K562 (cell line): Measurements from ENCODE around the gene PRR23B. TPM values are rescaled to one million over a fixed set of nuclear protein-coding genes. Genes with fewer than 3 reads are reported as not detected.

Experiments used
- ATAC-seq: fragments of 200-7000 bp; cut with Tn5 transposase; 3 replicates; pipeline ENCODE4 v1.9.1; 2020; ENCODE audit warnings: moderate library complexity
- BruUV-seq: library from RNA; stranded (reverse); fragments of 400-500 nt; replicated peaks from 2 replicates; lab custom pipeline; 2021; lab: Mats Ljungman, UMichigan
- CTCF ChIA-PET: fragments of 300-600 bp; formaldehyde crosslinking; extraction: SDS; loops from one replicate; lab custom pipeline; 2021; ENCODE audit warnings: low intra/inter-chr PET ratio; lab: Yijun Ruan, JAX
- POLR2A ChIA-PET: fragments of 300-600, 350-650 bp; sonication (Branson Sonifier 250); formaldehyde crosslinking; extraction: SDS; loops from one replicate; lab custom pipeline; 2021; ENCODE audit warnings: antibody characterized with exemption, inconsistent platforms; lab: Yijun Ruan, JAX
- DNase-seq, 4 experiments: peaks; one replicate each; pipeline versions ENCODE4 v3.0.0 to v3.0.0-alpha.2; 2011 to 2018; ENCODE audit warnings: low spot score in 3 of 4, mixed read lengths in 3 of 4; ENCODE audit errors: extremely low read depth in 1 of 4
- FAIRE-seq: peaks from 2 replicates; lab custom pipeline; 2011; peaks lifted over from hg19 to GRCh38; lab: Jason Lieb, UNC
- H2AFZ ChIP-seq: 2 replicates; pipeline ENCODE4 v1.6.0; 2011; ENCODE audit warnings: low read depth, low read length, control low read depth, inconsistent platforms
- H3K27ac ChIP-seq: fragments of 200-600 bp; 3 replicates; pipeline ENCODE4 v1.8.0; 2011; ENCODE audit warnings: low read depth, mild to moderate bottlenecking, control low read depth, inconsistent platforms, low read length, moderate library complexity, mixed read lengths; ENCODE audit errors: extremely low read depth
- H3K27me3 ChIP-seq, 2 experiments: fragments of 300-600 bp in 1 of 2; 2 replicates in 1 of 2; 3 replicates in 1 of 2; pipeline versions ENCODE4 v1.6.0 to v1.8.0; 2011; ENCODE audit warnings: inconsistent platforms in 2 of 2, low read length in 2 of 2, mild to moderate bottlenecking in 1 of 2, mixed read lengths in 1 of 2, moderate library complexity in 1 of 2; ENCODE audit not compliant: control insufficient read depth in 2 of 2, insufficient read depth in 2 of 2
- H3K36me3 ChIP-seq: fragments of 300-600 bp; 3 replicates; pipeline ENCODE4 v1.8.0; 2011; ENCODE audit warnings: mild to moderate bottlenecking, low read length, inconsistent platforms; ENCODE audit not compliant: control insufficient read depth, insufficient read depth
- H3K4me1 ChIP-seq, 2 experiments: fragments of 200-600 bp in 1 of 2; replicated peaks in 1 of 2; 2 replicates in 1 of 2; 3 replicates in 1 of 2; pipeline versions ENCODE4 v1.5.1 to v1.8.0; 2011; ENCODE audit warnings: inconsistent platforms in 2 of 2, low read length in 2 of 2, mild to moderate bottlenecking in 1 of 2, mixed read lengths in 1 of 2, moderate library complexity in 1 of 2; ENCODE audit not compliant: control insufficient read depth in 2 of 2, insufficient read depth in 2 of 2
- H3K4me2 ChIP-seq: 2 replicates; pipeline ENCODE4 v1.6.1; 2011; ENCODE audit warnings: low read length, control low read depth, inconsistent platforms, mixed read lengths; ENCODE audit not compliant: insufficient read depth
- H3K4me3 ChIP-seq: fragments of 200-600 bp; sonication (generic), shearing (Covaris generic); 2 replicates; pipeline ENCODE4 v1.5.1; 2016; ENCODE audit warnings: control low read depth, inconsistent platforms
- H3K79me2 ChIP-seq: fragments of 200-600 bp; 3 replicates; pipeline ENCODE4 v1.8.0; 2011; ENCODE audit warnings: low read length, inconsistent platforms; ENCODE audit not compliant: control insufficient read depth, insufficient read depth
- H3K9ac ChIP-seq, 2 experiments: 2 replicates each; pipeline versions ENCODE4 v1.6.0 to v1.6.1; 2011; ENCODE audit warnings: low read depth in 2 of 2, low read length in 2 of 2, control low read depth in 1 of 2, inconsistent platforms in 1 of 2, mild to moderate bottlenecking in 1 of 2, mixed read lengths in 1 of 2; ENCODE audit not compliant: insufficient read depth in 1 of 2
- H3K9me1 ChIP-seq: one replicate; pipeline ENCODE4 v1.6.0; 2011; ENCODE audit warnings: inconsistent platforms, mild to moderate bottlenecking, low read length, moderate library complexity; ENCODE audit not compliant: control insufficient read depth, insufficient read depth
- H3K9me3 ChIP-seq: replicated peaks from 2 replicates; pipeline ENCODE4 v1.5.1; 2011; ENCODE audit warnings: low read depth, low read length, inconsistent platforms; ENCODE audit not compliant: control insufficient read depth, insufficient read depth
- H4K20me1 ChIP-seq: replicated peaks from 2 replicates; pipeline ENCODE4 v1.6.1; 2011; ENCODE audit warnings: low read length, inconsistent platforms, mixed read lengths; ENCODE audit not compliant: control insufficient read depth, insufficient read depth
- BMI1 ChIP-seq: fragments of 150-350 bp; IDR thresholded peaks from 2 replicates; pipeline ENCODE4 v1.6.1; 2014; ENCODE audit warnings: low read length
- CSDE1 ChIP-seq, 2 experiments: fragments of 450-650 bp; IDR thresholded peaks; 2 replicates each; pipeline ENCODE4 v1.6.1; 2016; ENCODE audit warnings: mild to moderate bottlenecking in 1 of 2
- KLF13 ChIP-seq: fragments of 450-650 bp; IDR thresholded peaks from 2 replicates; pipeline ENCODE4 v1.6.1; 2016; ENCODE audit warnings: missing genetic modification characterization, low read depth, mild to moderate bottlenecking, missing compliant biosample characterization, moderate library complexity, borderline replicate concordance
- NFIC ChIP-seq: fragments of 450-650 bp; IDR thresholded peaks from 2 replicates; pipeline ENCODE4 v1.6.1; 2017; ENCODE audit warnings: mild to moderate bottlenecking, inconsistent platforms
- SLC30A9 ChIP-seq: fragments of 250-450 bp; sonication (Bioruptor Pico); IDR thresholded peaks from 2 replicates; pipeline ENCODE4 v1.8.0; 2022; ENCODE audit warnings: mild to moderate bottlenecking, moderate library complexity
- SNRNP70 ChIP-seq: fragments of 200-400 bp; formaldehyde crosslinking; optimal IDR thresholded peaks from 2 replicates; pipeline ENCODE3; 2017; ENCODE audit warnings: low read depth, low read length
- SUPT5H ChIP-seq: fragments of 450-650 bp; IDR thresholded peaks from 2 replicates; pipeline ENCODE4 v1.6.1; 2016
- ZNF764 ChIP-seq: fragments of 250-450 bp; sonication (Bioruptor Pico); IDR thresholded peaks from 2 replicates; pipeline ENCODE4 v1.4.0; 2020; ENCODE audit warnings: low read depth, mild to moderate bottlenecking, moderate library complexity
- WGBS: fragments of 100-300 bp; shearing (Covaris generic); methylation state at CpG from one replicate; pipeline ENCODE4 v1.1.6; 2016; ENCODE audit warnings: low coverage, mixed read lengths; ENCODE audit not compliant: insufficient coverage; ENCODE audit errors: missing lambda C conversion rate; 5-methylcytosine and 5-hydroxymethylcytosine counted together
- in situ Hi-C: fragments of 300-500 bp; cut with MboI; formaldehyde crosslinking; loops from 4 replicates; pipeline ENCODE4 v1.15.0; 2018; ENCODE audit warnings: inconsistent platforms, mixed read lengths
- intact Hi-C: fragments of 100-400 bp; cut with micrococcal nuclease; formaldehyde crosslinking; loops from 2 replicates; pipeline ENCODE4 v1.14.2; 2022
- polyA plus RNA-seq, 8 experiments: library from polyadenylated mRNA; depleted of rRNA in 4 of 8; stranded (reverse) in 5 of 8; unstranded in 3 of 8; fragments of >200 nt; fragmentation: Nextera tagmentation in 2 of 8; fragmentation: Illumina TruSeq in 1 of 8; extraction: Ambion mirVana in 2 of 8; extraction: Trizol in 1 of 8; gene quantifications; 2 replicates each; pipeline versions ENCODE4 v1.2.1 to v1.2.3, GENCODE V29; 2011 to 2014; ENCODE audit warnings: inconsistent platforms in 1 of 8, missing spikeins in 1 of 8
- total RNA-seq, 7 experiments: library from RNA; depleted of rRNA in 6 of 7; stranded (reverse); fragments of >200 nt in 6 of 7; fragmentation: Illumina TruSeq in 2 of 7; extraction: Trizol in 2 of 7; gene quantifications; 2 replicates each; pipeline versions ENCODE4 v1.2.1 to v1.2.3, GENCODE V29; 2011 to 2021; ENCODE audit warnings: low replicate concordance in 1 of 7

PRR23B gene
- total and polyA plus RNA-seq, 9 of the 15 experiments (the other 6 are each of a cell fraction or from before 2014, with no cell fraction given), result not detected

- Histone ChIP-seq H3K9me1 (no peaks in the 10 kb centered on the region), H3K4me1 (no peaks in the 10 kb centered on the region; a peak in 1 of 5 replicates), H3K9ac (no peak overlapping the region), H3K4me3 (no peak overlapping the region), H3K27me3 (peaks cover 3 to 10% of the 10 kb centered on the region in 2 experiments; a peak in 2 of 5 replicates), H3K36me3 (no peaks in the 10 kb centered on the region), H3K9me3 (no peaks in the 10 kb centered on the region), H3K79me2 (no peaks in the 10 kb centered on the region), H2AFZ (peak overlapping the region; percentile 7; the same call in 1 of the 2 replicates), H3K4me2 (no peak overlapping the region), H4K20me1 (no peaks in the 10 kb centered on the region), H3K27ac (no peak overlapping the region)
- CTCF ChIA-PET, result no interaction called here
- POLR2A ChIA-PET, result interaction anchor here (0.7 kb wide), 1 partner anchor 114 kb away, joined by 3 read pairs; no protein-coding TSS in a partner anchor
- TF ChIP-seq NFIC, result peak; percentile 22; the same call in 1 of the 2 replicates
- no peak for TF ChIP-seq SUPT5H
- DNase-seq (no peak), ATAC-seq (no peak), FAIRE-seq (no peak)
- in situ Hi-C loops, result no loop called here
- no TSS peak for BruUV-seq
- WGBS, result 6% methylated on average over 6 of the region's 6 CpGs
- intact Hi-C loops, result no loop called here
Observed at GRCh38 chr3:139037478-139037877, 16.8 kb upstream of the PRR23B start.

- no peak overlapping the region for H3K4me3 ChIP-seq
- no peak overlapping the region for H2AFZ ChIP-seq
- H3K4me1 ChIP-seq, result no peaks in the 10 kb centered on the region; a peak in 1 of 5 replicates
- H3K79me2 ChIP-seq, result no peaks in the 10 kb centered on the region
- FAIRE-seq (no peak), ATAC-seq (no peak), DNase-seq (no peak)
- no peaks in the 10 kb centered on the region for H3K9me1 ChIP-seq
- in situ Hi-C loops, result no loop called here
- no peaks in the 10 kb centered on the region for H3K9me3 ChIP-seq
- 7% methylated on average over 2 of the region's 2 CpGs for WGBS
- peaks cover 3 to 10% of the 10 kb centered on the region in 2 experiments; a peak in 2 of 5 replicates for H3K27me3 ChIP-seq
- ChIA-PET POLR2A (interaction anchor here (0.5 to 1.1 kb wide), 2 partner anchors 11 to 1023 kb away, joined by 3 read pairs; partner anchors contain the start of gene CLDN18), CTCF (interaction anchor here (0.6 kb wide), 1 partner anchor 245 kb away, joined by 4 read pairs; no protein-coding TSS in a partner anchor)
- H4K20me1 ChIP-seq, result no peaks in the 10 kb centered on the region
- H3K27ac ChIP-seq, result no peak overlapping the region
- H3K36me3 ChIP-seq, result no peaks in the 10 kb centered on the region
- intact Hi-C loops, result no loop called here
- no TSS peak for BruUV-seq
- no peak overlapping the region for H3K4me2 ChIP-seq
- H3K9ac ChIP-seq, result no peak overlapping the region
- TF ChIP-seq KLF13 (tag) (no peak), ZNF764 (CRISPR knock-in tag) (no peak), CSDE1 (IDR thresholded peaks at IDR 0.05) (no peak), SNRNP70 (no peak), SLC30A9 (no peak), BMI1 (no peak)
Observed at GRCh38 chr3:139032326-139033002, 11.7 kb upstream of the PRR23B start.
